Left hindlimb (tissue), 1 donor: ENCODE measurements around the gene CDC37.

Experiments used
- DNase-seq: peaks from one replicate; pipeline ENCODE4 v3.0.0-alpha.2; 2018

CDC37 gene

GRCh38 chr19:10352764-10353671 lies 50.3 kb downstream of the CDC37 start:
- peak; percentile 71 for DNase-seq

- DNase-seq = no peak
Observed at GRCh38 chr19:10346509-10346908, 56.8 kb downstream of the CDC37 start.

GRCh38 chr19:10344780-10345179 lies 58.6 kb downstream of the CDC37 start:
- DNase-seq = no peak

- DNase-seq = no peak
Observed at GRCh38 chr19:10343495-10343894, 59.8 kb downstream of the CDC37 start.
